ENCODE measurements around the gene TAF6.

The TAF6 gene

GRCh38 chr7:100119072-100119969, at the start of gene TAF6, which contains the start of gene CNPY4:
Gene TAF6 (minus strand): TSS chr7:100119358. CDS start chr7:100114209, 5,149 bp downstream.
Gene CNPY4 (plus strand): TSS chr7:100119634. CDS start chr7:100119745, 111 bp downstream.
- peak; percentile 98 for DNase-seq

GRCh38 chr7:100167912-100168323, 48.8 kb upstream of the TAF6 start:
- no peak for DNase-seq

GRCh38 chr7:100166970-100167911, 48.1 kb upstream of the TAF6 start:
- peak; percentile 56 for DNase-seq

GRCh38 chr7:100166317-100166940, 47.3 kb upstream of the TAF6 start:
- DNase-seq = peak; percentile 67

- DNase-seq = no peak
These were observed 44.7 kb upstream of the TAF6 start for GRCh38 chr7:100163871-100164270.

GRCh38 chr7:100163006-100163531, 43.9 kb upstream of the TAF6 start:
- no peak for DNase-seq

GRCh38 chr7:100160067-100160466, 40.9 kb upstream of the TAF6 start:
- no peak for DNase-seq

- no peak for DNase-seq
These were observed 40.0 kb upstream of the TAF6 start for GRCh38 chr7:100159099-100159623.

- DNase-seq = peak; percentile 97
These were observed 39.3 kb upstream of the TAF6 start, which contains the start of gene TRAPPC14 for GRCh38 chr7:100158229-100159098. Gene TRAPPC14 (minus strand): TSS chr7:100158723. CDS start chr7:100158499, 224 bp downstream.

- DNase-seq = no peak
These were observed 38.4 kb upstream of the TAF6 start for GRCh38 chr7:100157334-100158228.

GRCh38 chr7:100157069-100157333, 37.8 kb upstream of the TAF6 start:
- DNase-seq = no peak

GRCh38 chr7:100156331-100157068, 37.3 kb upstream of the TAF6 start:
- DNase-seq = no peak

- no peak for DNase-seq
These were observed 36.6 kb upstream of the TAF6 start for GRCh38 chr7:100155553-100156317.

- DNase-seq = no peak
These were observed 35.7 kb upstream of the TAF6 start for GRCh38 chr7:100154651-100155491.

GRCh38 chr7:100153708-100154535, 34.8 kb upstream of the TAF6 start:
- DNase-seq = no peak

GRCh38 chr7:100152937-100153666, 33.9 kb upstream of the TAF6 start:
- DNase-seq = no peak

Measured in activated effector memory CD4-positive, alpha-beta T cell treated with anti-CD3 and anti-CD28 coated beads, Interleukin-2, amount 50 U/mL, for 16 hours (primary cell).